WTC11 (cell line): ENCODE data around the gene CDH22.

ENCODE experiments used
- MAX ChIP-seq: sonication (generic); formaldehyde crosslinking; IDR thresholded peaks from 2 replicates; pipeline ENCODE4 v1.8.0; 2022; ENCODE audit warnings: mild to moderate bottlenecking, missing genetic modification reagents
- TF ChIP-seq, protein P1 (sequence below): sonication (generic); formaldehyde crosslinking; IDR thresholded peaks from 2 replicates; pipeline ENCODE4 v1.8.1; 2023; ENCODE audit warnings: mild to moderate bottlenecking, missing genetic modification reagents

- no peak for TF ChIP-seq MAX (CRISPR knock-in tag)
- TF ChIP-seq, protein P1, sequence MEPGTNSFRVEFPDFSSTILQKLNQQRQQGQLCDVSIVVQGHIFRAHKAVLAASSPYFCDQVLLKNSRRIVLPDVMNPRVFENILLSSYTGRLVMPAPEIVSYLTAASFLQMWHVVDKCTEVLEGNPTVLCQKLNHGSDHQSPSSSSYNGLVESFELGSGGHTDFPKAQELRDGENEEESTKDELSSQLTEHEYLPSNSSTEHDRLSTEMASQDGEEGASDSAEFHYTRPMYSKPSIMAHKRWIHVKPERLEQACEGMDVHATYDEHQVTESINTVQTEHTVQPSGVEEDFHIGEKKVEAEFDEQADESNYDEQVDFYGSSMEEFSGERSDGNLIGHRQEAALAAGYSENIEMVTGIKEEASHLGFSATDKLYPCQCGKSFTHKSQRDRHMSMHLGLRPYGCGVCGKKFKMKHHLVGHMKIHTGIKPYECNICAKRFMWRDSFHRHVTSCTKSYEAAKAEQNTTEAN = no peak
Measured at GRCh38 chr20:46357030-46357514, 48.8 kb upstream of the CDH22 start.
